Rectal smooth muscle tissue (tissue), 1 donor: ENCODE data around the gene SCYGR3.

Experiments used
- H3K27ac ChIP-seq: one replicate; pipeline ENCODE4 v1.7.0; 2013; ENCODE audit warnings: low read depth, low read length, inconsistent platforms
- H3K27me3 ChIP-seq: one replicate; pipeline ENCODE4 v1.7.0; 2013; ENCODE audit warnings: low read length; ENCODE audit not compliant: control insufficient read depth, insufficient read depth
- H3K36me3 ChIP-seq: one replicate; pipeline ENCODE4 v1.7.0; 2013; ENCODE audit warnings: low read length; ENCODE audit not compliant: control insufficient read depth, insufficient read depth
- H3K4me1 ChIP-seq: one replicate; pipeline ENCODE4 v1.7.0; 2013; ENCODE audit warnings: low read length; ENCODE audit not compliant: control insufficient read depth, insufficient read depth
- H3K4me3 ChIP-seq: one replicate; pipeline ENCODE4 v1.7.0; 2013; ENCODE audit warnings: low read length
- H3K9ac ChIP-seq: one replicate; pipeline ENCODE4 v1.7.0; 2013; ENCODE audit warnings: low read length

Gene SCYGR3, protein sequence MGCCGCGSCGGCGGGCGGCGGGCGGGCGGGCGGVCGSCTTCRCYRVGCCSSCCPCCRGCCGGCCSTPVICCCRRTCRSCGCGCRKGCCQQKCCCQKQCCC

DNA sequence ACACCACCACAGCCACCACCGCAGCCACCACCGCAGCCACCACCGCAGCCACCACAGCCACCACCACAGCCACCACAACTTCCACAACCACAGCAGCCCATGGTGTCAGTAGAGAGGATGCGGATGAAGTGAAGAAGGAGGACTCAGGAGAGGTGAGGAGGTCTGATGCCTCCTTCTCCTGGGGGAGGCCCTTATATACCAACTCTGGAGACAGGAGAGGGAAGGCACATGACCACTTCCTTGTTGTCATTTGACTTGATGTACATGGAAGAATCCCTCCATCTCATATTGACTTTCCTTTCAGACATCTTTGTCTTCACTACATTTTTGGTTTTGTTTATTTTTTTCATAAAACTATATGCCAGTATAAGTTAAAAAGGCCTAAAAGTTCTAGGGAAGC lies at the start of gene SCYGR3:
Gene SCYGR3 (minus strand): TSS at position 101 of the 400 bp plus-strand sequence. CDS start 0 bp downstream, at position 101.
- H3K27ac ChIP-seq = no peak within 1 kb of the TSS
- H3K4me3 ChIP-seq = no peak within 1 kb of the TSS
- H3K9ac ChIP-seq = no peak within 1 kb of the TSS
- no peaks in the 10 kb centered on the region for H3K4me1 ChIP-seq
- no peaks in the 10 kb centered on the region for H3K36me3 ChIP-seq
- H3K27me3 ChIP-seq = no peaks in the 10 kb centered on the region

DNA sequence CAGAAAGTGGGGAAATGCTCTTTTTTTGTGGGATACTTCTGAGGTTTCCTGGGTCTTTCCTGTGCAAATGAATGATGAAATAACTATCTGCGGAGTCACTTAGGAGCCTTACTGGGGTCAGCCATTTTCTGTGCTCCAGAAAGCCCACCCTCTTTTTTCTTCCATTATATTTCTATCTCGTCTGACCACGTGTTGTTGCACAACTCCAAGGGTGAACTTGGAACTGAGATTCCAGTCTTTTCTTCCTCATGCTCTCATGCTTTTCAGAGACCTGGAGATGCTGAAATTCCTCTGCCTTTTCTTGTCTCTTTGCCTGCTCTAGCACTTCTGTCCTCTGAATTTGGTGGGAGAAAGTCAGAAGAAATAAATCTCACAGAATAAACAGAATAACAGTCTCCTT lies 47.2 kb upstream of the SCYGR3 start:
- no peak overlapping the region for H3K9ac ChIP-seq
- no peaks in the 10 kb centered on the region for H3K36me3 ChIP-seq
- no peak overlapping the region for H3K4me3 ChIP-seq

DNA sequence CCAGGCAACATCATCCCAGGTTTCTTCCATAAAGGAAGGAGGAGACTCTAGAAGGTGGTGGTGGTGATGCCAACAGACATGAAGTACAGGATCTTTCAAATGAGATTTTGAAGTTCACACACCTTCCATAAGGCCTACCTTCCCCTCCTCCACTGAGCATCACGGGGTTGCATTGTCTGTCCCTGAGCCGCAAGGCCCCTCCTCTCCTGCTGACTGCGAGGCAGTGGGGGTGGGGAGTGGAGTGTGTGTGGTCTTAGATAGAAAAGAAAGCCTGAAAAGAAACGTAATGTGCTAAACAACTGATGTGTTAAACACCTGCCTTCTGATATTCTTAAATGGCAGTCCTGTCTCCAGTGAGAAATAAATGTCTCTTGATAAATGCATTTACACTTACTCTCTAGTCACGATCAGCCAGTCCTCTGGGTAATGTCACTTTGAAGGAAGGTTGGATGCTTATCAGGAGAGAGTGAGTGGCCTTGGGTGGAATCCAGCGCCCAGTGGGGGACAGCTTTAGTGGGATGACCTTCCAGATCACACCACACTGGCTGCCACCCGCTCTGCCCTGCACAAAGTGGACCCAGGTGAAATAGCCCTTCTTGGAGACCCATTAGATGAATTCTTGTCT lies 46.5 kb upstream of the SCYGR3 start:
- H3K36me3 ChIP-seq = no peaks in the 10 kb centered on the region
- no peak overlapping the region for H3K4me3 ChIP-seq
- no peaks in the 10 kb centered on the region for H3K4me1 ChIP-seq
- no peak overlapping the region for H3K9ac ChIP-seq
- no peak overlapping the region for H3K27ac ChIP-seq
- no peaks in the 10 kb centered on the region for H3K27me3 ChIP-seq

More for the DNA sequence above, 47.2 kb upstream of the SCYGR3 start:
- no peak overlapping the region for H3K27ac ChIP-seq
- no peaks in the 10 kb centered on the region for H3K27me3 ChIP-seq
- H3K4me1 ChIP-seq = no peaks in the 10 kb centered on the region

DNA sequence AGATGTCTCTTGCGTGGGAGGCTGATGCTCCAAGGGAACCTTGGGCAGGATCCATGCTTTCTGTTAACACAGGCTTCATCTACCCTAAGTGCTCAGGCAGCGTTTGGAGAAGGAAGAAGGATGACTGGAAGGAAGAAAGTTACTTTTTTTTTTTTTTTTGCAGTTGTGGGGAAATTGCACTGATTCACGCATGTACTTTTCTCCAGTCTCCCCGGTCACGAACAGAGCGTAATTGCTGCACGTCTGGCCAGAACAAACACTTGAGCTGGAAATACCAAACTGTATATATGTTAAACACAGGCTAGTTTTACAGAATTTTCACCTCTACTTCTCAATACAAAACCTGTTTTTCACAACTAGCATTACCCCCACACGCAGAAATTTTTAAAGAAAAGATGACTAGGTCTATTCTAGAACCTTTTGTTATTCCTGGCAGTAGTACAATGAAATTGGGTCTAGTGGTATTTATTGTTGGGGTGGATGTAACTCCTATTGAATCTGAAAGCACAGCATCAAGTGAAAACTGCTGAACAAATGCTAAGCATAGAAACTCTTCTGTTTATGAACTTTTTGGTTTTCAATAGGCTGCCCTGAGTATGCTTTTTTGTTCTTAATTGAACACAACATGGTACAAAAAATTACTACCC lies 42.7 kb upstream of the SCYGR3 start:
- no peaks in the 10 kb centered on the region for H3K36me3 ChIP-seq
- H3K27ac ChIP-seq = no peak overlapping the region
- no peak overlapping the region for H3K4me3 ChIP-seq
- no peaks in the 10 kb centered on the region for H3K27me3 ChIP-seq
- H3K4me1 ChIP-seq = no peaks in the 10 kb centered on the region
- H3K9ac ChIP-seq = no peak overlapping the region

DNA sequence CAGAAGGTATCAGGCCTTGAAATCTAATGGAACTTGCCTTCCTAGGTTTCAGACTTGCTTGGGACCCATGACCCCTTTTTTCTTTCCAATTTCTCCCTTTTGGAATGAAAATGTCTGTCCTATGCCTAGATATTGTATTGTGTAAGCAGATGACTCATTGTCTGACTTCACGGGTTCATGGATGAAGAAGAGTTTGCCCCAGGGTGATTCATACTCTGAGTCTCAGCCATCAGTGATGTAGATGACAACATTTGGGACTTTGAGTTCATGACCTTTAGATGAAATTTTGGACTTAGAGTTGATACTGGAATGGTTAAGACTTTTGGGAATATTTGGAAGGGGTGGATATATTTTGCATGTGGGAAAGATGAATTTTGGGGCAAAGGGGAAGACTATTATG lies 40.8 kb upstream of the SCYGR3 start:
- Histone ChIP-seq H3K4me1 (no peaks in the 10 kb centered on the region), H3K4me3 (no peak overlapping the region), H3K27ac (no peak overlapping the region), H3K9ac (no peak overlapping the region), H3K27me3 (no peaks in the 10 kb centered on the region), H3K36me3 (no peaks in the 10 kb centered on the region)

DNA sequence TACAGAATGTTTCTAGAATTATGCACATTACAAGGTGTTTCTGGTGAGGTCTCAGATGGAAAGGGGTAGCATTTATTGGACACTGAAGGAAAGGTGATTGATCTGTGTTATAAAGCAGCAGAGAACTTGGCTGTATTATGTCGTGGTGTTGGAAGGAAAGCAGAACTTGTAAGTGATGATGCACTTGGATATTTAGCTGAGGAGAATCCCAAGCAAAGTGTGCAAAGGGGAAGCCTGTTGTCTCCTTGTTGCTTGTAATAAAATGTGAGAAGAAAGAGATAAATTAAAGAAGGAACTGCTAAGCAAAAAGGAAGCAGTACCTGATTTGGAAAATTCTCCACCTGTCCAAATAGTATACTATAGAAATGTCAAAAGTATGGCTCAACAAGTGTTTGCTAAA lies 39.8 kb upstream of the SCYGR3 start:
- Histone ChIP-seq H3K27ac (no peak overlapping the region), H3K4me1 (no peaks in the 10 kb centered on the region), H3K36me3 (no peaks in the 10 kb centered on the region), H3K9ac (no peak overlapping the region), H3K27me3 (no peaks in the 10 kb centered on the region), H3K4me3 (no peak overlapping the region)

DNA sequence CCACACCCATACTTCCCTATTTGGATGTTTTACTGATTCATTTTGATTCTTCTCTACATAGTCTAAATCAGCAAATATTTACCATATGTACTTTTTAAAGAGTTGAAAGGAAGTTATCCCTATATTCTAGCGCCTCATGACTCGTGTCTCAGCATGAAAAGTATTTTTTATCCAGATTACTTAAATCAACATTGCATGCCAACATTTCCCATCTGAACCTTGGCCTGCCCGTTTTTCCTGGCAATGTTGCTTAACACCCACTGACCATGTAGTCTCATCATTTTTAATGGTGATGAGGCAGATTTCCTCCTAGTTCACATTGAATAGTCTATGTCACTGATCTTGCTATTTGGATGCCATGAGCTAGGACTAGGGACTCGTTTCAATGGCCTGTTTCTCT lies 38.8 kb upstream of the SCYGR3 start:
- Histone ChIP-seq H3K4me1 (no peaks in the 10 kb centered on the region), H3K9ac (no peak overlapping the region), H3K27ac (no peak overlapping the region), H3K27me3 (no peaks in the 10 kb centered on the region), H3K36me3 (no peaks in the 10 kb centered on the region), H3K4me3 (no peak overlapping the region)

DNA sequence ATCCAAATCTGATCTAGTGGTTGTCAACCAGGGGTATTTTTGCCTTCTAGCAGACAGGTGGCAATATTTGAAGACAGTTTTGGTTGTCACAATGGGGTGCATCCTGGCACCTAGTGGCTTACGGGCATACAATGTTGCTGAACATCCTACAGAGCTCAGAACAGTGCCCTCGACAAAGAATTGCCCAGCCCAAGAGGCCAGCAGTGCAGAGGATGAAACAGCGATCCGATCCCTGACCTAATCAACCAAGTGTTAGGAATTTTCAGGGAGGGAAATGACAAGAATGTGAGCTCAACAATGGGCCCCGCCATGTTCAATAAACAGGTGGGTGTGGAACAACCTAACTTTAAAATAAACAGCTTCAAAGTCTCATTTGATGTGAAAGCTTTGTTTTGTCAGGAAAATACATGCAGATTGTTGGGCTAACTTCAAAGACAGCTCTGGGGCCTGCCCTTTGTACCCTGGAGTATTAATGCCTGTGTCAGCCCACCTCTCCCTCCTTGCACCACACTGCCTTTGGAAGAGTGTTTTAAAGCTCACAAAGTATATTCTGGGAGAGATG lies 29.4 kb upstream of the SCYGR3 start:
- Histone ChIP-seq H3K36me3 (no peaks in the 10 kb centered on the region), H3K9ac (no peak overlapping the region), H3K27me3 (no peaks in the 10 kb centered on the region)

DNA sequence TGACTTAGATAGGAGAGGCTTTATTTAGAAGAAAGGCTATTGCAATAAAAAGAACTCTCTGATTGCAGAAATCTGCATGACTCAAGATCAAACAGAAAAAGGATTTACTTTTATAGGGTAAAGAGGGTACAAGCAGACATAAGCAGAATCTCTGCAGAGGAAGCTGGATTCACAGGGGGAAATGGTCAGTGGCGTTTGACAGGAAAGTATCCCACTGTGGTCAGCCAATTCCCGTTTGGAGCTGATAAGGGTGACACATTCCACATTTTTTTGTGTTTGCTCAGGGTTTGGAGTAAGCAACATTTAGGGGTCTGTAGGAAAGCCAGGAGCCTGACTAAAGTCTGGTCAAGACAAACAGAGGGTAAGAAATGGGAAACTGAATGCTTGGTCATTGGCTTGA lies 28.0 kb upstream of the SCYGR3 start:
- Histone ChIP-seq H3K9ac (no peak overlapping the region), H3K36me3 (no peaks in the 10 kb centered on the region), H3K4me1 (no peaks in the 10 kb centered on the region)

More for the DNA sequence above, 29.4 kb upstream of the SCYGR3 start:
- Histone ChIP-seq H3K27ac (no peak overlapping the region), H3K4me1 (no peaks in the 10 kb centered on the region), H3K4me3 (no peak overlapping the region)

DNA sequence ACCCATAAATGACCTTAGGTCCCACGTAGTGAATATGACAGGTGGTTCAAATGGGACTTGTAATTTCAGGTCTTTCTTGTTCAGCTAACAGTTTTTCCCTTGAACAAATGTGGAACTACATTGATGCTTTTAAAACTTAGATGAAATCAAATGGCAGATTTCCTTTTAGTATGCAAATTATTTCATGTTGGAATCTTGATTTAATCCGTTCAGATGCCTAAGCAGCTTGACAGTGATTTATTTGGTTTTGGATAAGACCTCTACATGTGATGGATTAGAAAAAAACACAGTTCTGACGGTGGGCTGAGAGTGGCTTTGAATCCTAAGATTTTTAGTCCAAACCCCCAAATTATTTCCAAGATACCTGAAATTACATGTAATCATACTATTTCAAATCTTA lies 19.6 kb upstream of the SCYGR3 start:
- Histone ChIP-seq H3K4me1 (no peaks in the 10 kb centered on the region), H3K27ac (no peak overlapping the region), H3K4me3 (no peak overlapping the region), H3K27me3 (no peaks in the 10 kb centered on the region), H3K9ac (no peak overlapping the region), H3K36me3 (no peaks in the 10 kb centered on the region)

More for the DNA sequence above, 28.0 kb upstream of the SCYGR3 start:
- Histone ChIP-seq H3K4me3 (no peak overlapping the region), H3K27me3 (no peaks in the 10 kb centered on the region), H3K27ac (no peak overlapping the region)

DNA sequence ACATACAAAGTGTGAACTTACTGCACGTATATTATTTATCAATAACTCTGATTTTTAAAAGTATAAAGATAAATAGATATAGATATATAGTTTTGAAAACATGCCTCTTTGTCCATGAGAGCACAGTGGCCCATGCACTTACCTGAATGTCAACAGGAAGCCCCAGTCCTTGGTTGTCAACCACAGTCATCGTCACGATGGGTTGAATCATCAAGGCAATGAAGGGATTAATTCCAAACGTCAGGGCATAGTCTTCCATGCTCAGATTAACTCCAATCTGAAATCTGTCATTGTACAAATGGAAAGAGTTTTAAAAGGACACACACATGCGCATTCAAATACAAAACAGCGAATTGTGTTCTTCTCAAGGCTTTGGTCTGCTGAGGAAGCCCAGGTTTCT lies 18.2 kb upstream of the SCYGR3 start:
- no peaks in the 10 kb centered on the region for H3K27me3 ChIP-seq
- no peaks in the 10 kb centered on the region for H3K36me3 ChIP-seq
- H3K9ac ChIP-seq = no peak overlapping the region
- H3K4me3 ChIP-seq = no peak overlapping the region
- no peaks in the 10 kb centered on the region for H3K4me1 ChIP-seq
- H3K27ac ChIP-seq = no peak overlapping the region

DNA sequence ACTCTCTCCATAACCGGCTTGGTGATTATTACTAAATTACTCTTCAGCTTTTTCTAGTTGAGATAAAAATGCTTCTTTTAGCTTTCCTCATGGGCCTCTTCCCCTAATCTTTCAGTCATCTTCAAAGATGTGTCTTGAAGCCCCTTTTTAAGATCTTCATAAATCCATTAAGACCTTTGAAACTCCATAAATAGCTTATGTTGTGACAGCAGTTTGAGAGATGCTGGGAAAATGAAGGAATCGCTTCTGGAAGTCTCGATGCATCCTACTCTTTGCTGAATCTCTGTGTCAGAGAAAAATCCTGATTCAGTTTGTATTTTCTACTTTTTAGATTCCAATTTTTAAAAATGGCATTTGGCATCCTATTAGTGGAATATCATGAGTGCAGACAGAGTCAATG lies 15.7 kb upstream of the SCYGR3 start:
- H3K4me1 ChIP-seq = no peaks in the 10 kb centered on the region
- H3K9ac ChIP-seq = no peak overlapping the region

DNA sequence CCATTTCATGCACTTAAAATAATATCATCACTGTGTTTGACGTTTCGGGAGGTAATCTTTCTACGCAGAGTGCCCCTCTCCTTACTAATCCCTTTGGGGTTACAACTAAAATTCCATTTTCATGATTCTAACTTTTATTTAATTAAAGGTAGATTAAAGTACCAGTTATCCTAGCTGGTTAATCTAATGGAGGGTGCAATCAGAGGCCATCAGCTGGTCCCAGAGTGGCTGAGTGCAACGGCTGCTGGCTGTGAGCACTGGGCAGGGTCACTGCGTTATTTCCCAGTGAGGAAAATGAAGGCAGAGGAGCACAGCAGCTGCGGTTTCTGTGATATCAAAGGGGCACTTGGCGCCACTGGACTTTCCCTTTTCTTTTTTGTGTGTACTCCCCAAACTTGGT lies 14.8 kb upstream of the SCYGR3 start:
- Histone ChIP-seq H3K4me3 (no peak overlapping the region), H3K27me3 (no peaks in the 10 kb centered on the region), H3K36me3 (no peaks in the 10 kb centered on the region), H3K9ac (no peak overlapping the region), H3K4me1 (no peaks in the 10 kb centered on the region), H3K27ac (no peak overlapping the region)

More for the DNA sequence above, 15.7 kb upstream of the SCYGR3 start:
- H3K27me3 ChIP-seq = no peaks in the 10 kb centered on the region
- no peaks in the 10 kb centered on the region for H3K36me3 ChIP-seq
- H3K4me3 ChIP-seq = no peak overlapping the region
- no peak overlapping the region for H3K27ac ChIP-seq
